ENCODE measurements around the gene KCNE3.

KCNE3 gene

GRCh38 chr11:74480688-74481417, 13.5 kb upstream of the KCNE3 start:
- no peak for TF ChIP-seq EZH2 (IDR thresholded peaks at IDR 0.05; ENCODE audit: borderline replicate concordance, low read length)
- no peak for TF ChIP-seq CTCF (IDR thresholded peaks at IDR 0.05; ENCODE audit: low read length)
- H3K4me1 ChIP-seq (ENCODE audit: insufficient read depth, low read length, severe bottlenecking): no peaks in the 10 kb centered on the region
- no peaks in the 10 kb centered on the region for H3K9me3 ChIP-seq (ENCODE audit: low read length)
- no peak overlapping the region for H2AFZ ChIP-seq (ENCODE audit: low read length)
- no peak overlapping the region for H3K4me3 ChIP-seq (ENCODE audit: low read depth, low read length, poor library complexity, severe bottlenecking)
- H4K20me1 ChIP-seq (ENCODE audit: insufficient read depth, low read length): no peaks in the 10 kb centered on the region
- no peak overlapping the region for H3K4me2 ChIP-seq (ENCODE audit: low read length)
- no peaks in the 10 kb centered on the region for H3F3A ChIP-seq (ENCODE audit: insufficient read depth, low read length)
- H3K27me3 ChIP-seq (ENCODE audit: insufficient read depth, low read length): 0 out of 2 replicates have a peak, but pooled peaks cover 2% of the 10 kb centered on the region
- no peaks in the 10 kb centered on the region for H3K79me2 ChIP-seq (ENCODE audit: insufficient read depth, low read length)
- no peaks in the 10 kb centered on the region for H3K9me2 ChIP-seq (ENCODE audit: low read depth, low read length)
- no peak overlapping the region for H3K27ac ChIP-seq (ENCODE audit: low read depth, low read length, poor library complexity, severe bottlenecking)
- H3K36me3 ChIP-seq (ENCODE audit: insufficient read depth, low read length): no peaks in the 10 kb centered on the region
- H3K9ac ChIP-seq (ENCODE audit: low read length): no peak overlapping the region

GRCh38 chr11:74479732-74480123, 12.4 kb upstream of the KCNE3 start:
- Histone ChIP-seq H3K9me3 (ENCODE audit: low read length) (no peaks in the 10 kb centered on the region), H3K27ac (ENCODE audit: low read depth, low read length, poor library complexity, severe bottlenecking) (no peak overlapping the region), H3K9ac (ENCODE audit: low read length) (no peak overlapping the region), H3K4me2 (ENCODE audit: low read length) (no peak overlapping the region), H2AFZ (ENCODE audit: low read length) (no peak overlapping the region), H3K36me3 (ENCODE audit: insufficient read depth, low read length) (no peaks in the 10 kb centered on the region), H4K20me1 (ENCODE audit: insufficient read depth, low read length) (no peaks in the 10 kb centered on the region), H3K9me2 (ENCODE audit: low read depth, low read length) (no peaks in the 10 kb centered on the region), H3K27me3 (ENCODE audit: insufficient read depth, low read length) (no peaks in the 10 kb centered on the region), H3K79me2 (ENCODE audit: insufficient read depth, low read length) (no peaks in the 10 kb centered on the region), H3F3A (ENCODE audit: insufficient read depth, low read length) (no peaks in the 10 kb centered on the region), H3K4me3 (ENCODE audit: low read depth, low read length, poor library complexity, severe bottlenecking) (no peak overlapping the region), H3K4me1 (ENCODE audit: insufficient read depth, low read length, severe bottlenecking) (no peaks in the 10 kb centered on the region)
- no peak for TF ChIP-seq CTCF (IDR thresholded peaks at IDR 0.05; ENCODE audit: low read length)
- no peak for TF ChIP-seq EZH2 (IDR thresholded peaks at IDR 0.05; ENCODE audit: borderline replicate concordance, low read length)

GRCh38 chr11:74478877-74479731, 11.8 kb upstream of the KCNE3 start:
- Histone ChIP-seq H3K4me1 (ENCODE audit: insufficient read depth, low read length, severe bottlenecking) (no peaks in the 10 kb centered on the region), H3K27me3 (ENCODE audit: insufficient read depth, low read length) (no peaks in the 10 kb centered on the region), H3K4me2 (ENCODE audit: low read length) (no peak overlapping the region), H3K27ac (ENCODE audit: low read depth, low read length, poor library complexity, severe bottlenecking) (no peak overlapping the region), H3K4me3 (ENCODE audit: low read depth, low read length, poor library complexity, severe bottlenecking) (no peak overlapping the region), H4K20me1 (ENCODE audit: insufficient read depth, low read length) (no peaks in the 10 kb centered on the region), H3F3A (ENCODE audit: insufficient read depth, low read length) (no peaks in the 10 kb centered on the region), H3K9me2 (ENCODE audit: low read depth, low read length) (no peaks in the 10 kb centered on the region), H3K36me3 (ENCODE audit: insufficient read depth, low read length) (no peaks in the 10 kb centered on the region), H3K79me2 (ENCODE audit: insufficient read depth, low read length) (no peaks in the 10 kb centered on the region), H2AFZ (ENCODE audit: low read length) (no peak overlapping the region), H3K9me3 (ENCODE audit: low read length) (no peaks in the 10 kb centered on the region), H3K9ac (ENCODE audit: low read length) (no peak overlapping the region)
- TF ChIP-seq CTCF (IDR thresholded peaks at IDR 0.05; ENCODE audit: low read length) (no peak), EZH2 (IDR thresholded peaks at IDR 0.05; ENCODE audit: borderline replicate concordance, low read length) (no peak)
